OCI-M2 (cell line): ENCODE measurements around the gene HHLA2.

ENCODE experiments used
- DNase-seq: peaks from one replicate; lab custom pipeline; 2025; ENCODE audit not compliant: unreplicated experiment; lab: John Stamatoyannopoulos, UW

Gene HHLA2

GRCh38 chr3:108416111-108416869 is 119.9 kb downstream of the HHLA2 start:
- no peak for DNase-seq

- DNase-seq, result no peak
Measured at GRCh38 chr3:108420926-108421325, 124.6 kb downstream of the HHLA2 start.
